HEK293T (cell line): Measurements from ENCODE around the gene KCNMA1.

Source experiments
- CTCF ChIA-PET: fragments of 350-600 bp; formaldehyde crosslinking; extraction: SDS; loops from one replicate; lab custom pipeline; 2021; ENCODE audit warnings: antibody characterized with exemption, inconsistent platforms; lab: Yijun Ruan, JAX
- POLR2A ChIA-PET: fragments of 350-600 bp; formaldehyde crosslinking; extraction: SDS; loops from one replicate; lab custom pipeline; 2020; ENCODE audit warnings: antibody characterized with exemption, inconsistent platforms; lab: Yijun Ruan, JAX
- DNase-seq: peaks from one replicate; pipeline ENCODE4 v3.0.0; 2012; ENCODE audit warnings: mixed read lengths; ENCODE audit errors: extremely low spot score
- ARNT ChIP-seq: fragments of 450-650 bp; IDR thresholded peaks from 2 replicates; pipeline ENCODE4 v1.6.1; 2017; ENCODE audit warnings: mild to moderate bottlenecking
- BHLHE40 ChIP-seq: fragments of 450-650 bp; IDR thresholded peaks from 2 replicates; pipeline ENCODE4 v1.6.1; 2016; ENCODE audit warnings: mild to moderate bottlenecking, moderate library complexity, borderline replicate concordance
- CTBP1 ChIP-seq: fragments of 450-650 bp; IDR thresholded peaks from 2 replicates; pipeline ENCODE4 v1.6.1; 2016; ENCODE audit warnings: borderline replicate concordance
- ELF4 ChIP-seq: fragments of 450-650 bp; IDR thresholded peaks from 2 replicates; pipeline ENCODE4 v1.6.1; 2017; ENCODE audit warnings: antibody characterized with exemption
- FOXA1 ChIP-seq: fragments of 450-650 bp; IDR thresholded peaks from 2 replicates; pipeline ENCODE4 v1.6.1; 2016; ENCODE audit warnings: mild to moderate bottlenecking
- FOXK2 ChIP-seq: fragments of 450-650 bp; IDR thresholded peaks from 2 replicates; pipeline ENCODE4 v1.6.1; 2016; ENCODE audit warnings: mild to moderate bottlenecking
- FOXM1 ChIP-seq: fragments of 450-650 bp; IDR thresholded peaks from 2 replicates; pipeline ENCODE4 v1.6.1; 2017; ENCODE audit warnings: mild to moderate bottlenecking, borderline replicate concordance
- HDGF ChIP-seq: fragments of 450-650 bp; IDR thresholded peaks from 2 replicates; pipeline ENCODE4 v1.6.1; 2017; ENCODE audit warnings: antibody characterized with exemption, borderline replicate concordance
- L3MBTL2 ChIP-seq: fragments of 450-650 bp; conservative IDR thresholded peaks from 2 replicates; pipeline ENCODE4 v1.6.1; 2016; ENCODE audit warnings: mild to moderate bottlenecking
- LEF1 ChIP-seq: fragments of 450-650 bp; IDR thresholded peaks from 2 replicates; pipeline ENCODE4 v1.6.1; 2017; ENCODE audit warnings: mild to moderate bottlenecking, borderline replicate concordance
- NFRKB ChIP-seq: fragments of 450-650 bp; IDR thresholded peaks from 2 replicates; pipeline ENCODE4 v1.6.1; 2016; ENCODE audit warnings: mild to moderate bottlenecking, moderate library complexity
- SP1 ChIP-seq: fragments of 450-650 bp; IDR thresholded peaks from 2 replicates; pipeline ENCODE4 v1.6.1; 2017
- SUZ12 ChIP-seq: fragments of 450-650 bp; IDR thresholded peaks from 2 replicates; pipeline ENCODE4 v1.6.1; 2016; ENCODE audit warnings: mild to moderate bottlenecking
- TARDBP ChIP-seq: fragments of 450-650 bp; IDR thresholded peaks from 2 replicates; pipeline ENCODE4 v1.6.1; 2016
- ZNF384 ChIP-seq: fragments of 450-650 bp; IDR thresholded peaks from 2 replicates; pipeline ENCODE4 v1.6.1; 2016
- TF ChIP-seq, protein P1 (sequence below): fragments of 450-650 bp; IDR thresholded peaks from 2 replicates; pipeline ENCODE4 v1.6.1; 2016

KCNMA1 gene

DNA sequence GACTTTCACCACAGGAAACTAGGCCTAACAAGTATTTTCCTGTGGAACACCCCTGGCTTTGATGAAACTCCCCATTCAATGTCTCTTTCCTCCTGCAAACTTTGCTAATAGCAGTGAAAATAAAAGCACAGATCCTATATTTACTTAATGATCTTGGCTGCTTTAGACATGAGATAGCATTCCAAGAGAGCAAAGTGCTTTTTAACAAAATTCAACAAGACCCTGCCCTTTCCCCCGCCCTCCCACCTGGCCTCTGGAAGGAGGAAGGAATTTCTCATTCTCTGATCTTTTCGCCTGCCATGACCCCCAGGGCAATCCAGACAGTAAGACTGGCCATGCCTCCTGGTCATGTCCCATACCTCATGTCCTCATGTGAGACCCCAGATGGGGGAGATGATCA, 185.7 kb downstream of the KCNMA1 start:
- TF ChIP-seq LEF1 (no peak), ELF4 (no peak), CTBP1 (no peak), SUZ12 (no peak), FOXA1 (no peak), NFRKB (no peak), FOXK2 (no peak), BHLHE40 (no peak), TARDBP (no peak), ARNT (no peak)
- TF ChIP-seq, protein P1, sequence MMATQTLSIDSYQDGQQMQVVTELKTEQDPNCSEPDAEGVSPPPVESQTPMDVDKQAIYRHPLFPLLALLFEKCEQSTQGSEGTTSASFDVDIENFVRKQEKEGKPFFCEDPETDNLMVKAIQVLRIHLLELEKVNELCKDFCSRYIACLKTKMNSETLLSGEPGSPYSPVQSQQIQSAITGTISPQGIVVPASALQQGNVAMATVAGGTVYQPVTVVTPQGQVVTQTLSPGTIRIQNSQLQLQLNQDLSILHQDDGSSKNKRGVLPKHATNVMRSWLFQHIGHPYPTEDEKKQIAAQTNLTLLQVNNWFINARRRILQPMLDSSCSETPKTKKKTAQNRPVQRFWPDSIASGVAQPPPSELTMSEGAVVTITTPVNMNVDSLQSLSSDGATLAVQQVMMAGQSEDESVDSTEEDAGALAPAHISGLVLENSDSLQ, result no peak
- POLR2A ChIA-PET, result no interaction called here
- DNase-seq, result no peak
- CTCF ChIA-PET, result interaction anchor here (0.9 kb wide), 1 partner anchor 68 kb away, joined by 3 read pairs; no protein-coding TSS in a partner anchor

DNA sequence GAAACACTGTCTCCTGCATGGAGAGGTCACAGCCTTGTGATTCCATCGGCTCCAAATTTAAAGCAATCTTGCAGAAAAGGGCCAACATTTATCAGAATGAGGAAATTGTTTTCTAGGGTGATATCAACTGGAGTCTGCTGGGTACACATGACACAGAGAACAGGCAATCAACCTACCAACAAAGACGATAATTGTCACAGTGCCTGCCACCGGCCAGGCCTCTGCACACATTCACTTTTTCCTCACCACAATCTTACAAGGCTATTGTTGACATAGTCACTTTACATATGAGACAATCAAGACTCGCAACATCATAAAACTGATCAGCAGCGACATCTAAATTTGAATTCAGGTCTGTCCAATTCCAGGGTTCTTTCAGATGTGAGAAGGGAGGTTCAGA, 189.4 kb downstream of the KCNMA1 start:
- POLR2A ChIA-PET, result no interaction called here
- CTCF ChIA-PET, result no interaction called here
- no peak for DNase-seq

DNA sequence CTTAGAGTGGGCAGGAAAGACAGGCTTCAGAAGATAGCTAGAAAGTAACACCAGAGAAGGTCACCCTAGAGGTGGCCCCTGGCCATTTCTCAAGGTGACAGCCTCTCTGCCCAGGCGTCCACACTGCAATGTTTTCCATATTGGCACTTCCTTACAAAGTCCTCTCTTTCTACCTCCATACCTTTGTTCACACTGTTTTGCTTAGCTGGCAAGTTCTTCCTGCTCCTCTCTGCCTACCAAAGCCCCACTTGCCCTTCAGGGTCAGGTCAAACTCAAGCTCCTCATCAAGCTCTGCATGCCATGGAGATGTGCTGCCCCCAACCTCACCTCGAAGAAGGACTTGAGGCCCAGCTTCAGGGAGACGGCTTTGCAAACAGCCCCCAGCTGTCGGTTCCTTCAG, 190.9 kb downstream of the KCNMA1 start:
- ChIA-PET POLR2A (no interaction called here), CTCF (interaction anchor here (1.1 kb wide), 1 partner anchor 18 kb away, joined by 5 read pairs; no protein-coding TSS in a partner anchor)
- TF ChIP-seq FOXA1 (no peak), BHLHE40 (no peak), TARDBP (no peak), ELF4 (no peak), NFRKB (no peak), FOXM1 (no peak), ARNT (no peak), FOXK2 (no peak), ZNF384 (no peak), LEF1 (no peak), HDGF (no peak), L3MBTL2 (no peak), SUZ12 (no peak), SP1 (no peak), CTBP1 (no peak)
- TF ChIP-seq, protein P1, result no peak
- DNase-seq, result no peak

More for the DNA sequence above, 189.4 kb downstream of the KCNMA1 start:
- no peak for TF ChIP-seq HDGF
- TF ChIP-seq, protein P1, result no peak
- no peak for TF ChIP-seq ZNF384
- no peak for TF ChIP-seq TARDBP
- no peak for TF ChIP-seq FOXM1
- TF ChIP-seq ELF4, result no peak
- TF ChIP-seq SP1, result no peak
- no peak for TF ChIP-seq LEF1
- TF ChIP-seq ARNT, result no peak
- no peak for TF ChIP-seq L3MBTL2
- no peak for TF ChIP-seq NFRKB
- TF ChIP-seq FOXA1, result no peak
- TF ChIP-seq SUZ12, result no peak
- no peak for TF ChIP-seq CTBP1
- no peak for TF ChIP-seq BHLHE40

DNA sequence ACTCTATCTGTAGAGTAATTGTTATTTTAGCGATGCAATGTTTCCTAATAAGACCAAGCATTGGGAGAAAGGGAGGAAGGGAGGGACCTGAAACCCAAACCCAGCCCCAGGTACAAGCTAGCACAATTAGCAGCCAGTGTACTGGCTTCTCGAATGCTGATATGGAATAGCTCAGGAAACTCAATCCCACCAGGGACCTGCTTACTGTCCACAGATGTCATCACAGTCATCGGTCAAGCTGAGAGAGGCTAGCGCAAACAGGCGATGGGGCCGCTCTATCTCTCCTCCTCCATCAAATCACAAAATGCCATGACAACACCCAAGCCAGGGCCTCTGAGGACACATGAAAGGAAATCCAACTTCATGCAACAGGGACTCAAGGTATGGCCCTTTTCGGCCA, 192.1 kb downstream of the KCNMA1 start:
- TF ChIP-seq CTBP1, result no peak
- TF ChIP-seq ARNT, result no peak
- TF ChIP-seq, protein P1, result no peak
- no peak for TF ChIP-seq FOXM1
- TF ChIP-seq NFRKB, result no peak
- no peak for TF ChIP-seq TARDBP
- TF ChIP-seq L3MBTL2, result no peak
- TF ChIP-seq ZNF384, result no peak
- no peak for TF ChIP-seq LEF1
- no peak for TF ChIP-seq SP1
- TF ChIP-seq SUZ12, result no peak
- no peak for TF ChIP-seq FOXA1
- TF ChIP-seq BHLHE40, result no peak
- TF ChIP-seq ELF4, result no peak
- TF ChIP-seq HDGF, result no peak
- ChIA-PET CTCF (no interaction called here), POLR2A (no interaction called here)
- no peak for DNase-seq

DNA sequence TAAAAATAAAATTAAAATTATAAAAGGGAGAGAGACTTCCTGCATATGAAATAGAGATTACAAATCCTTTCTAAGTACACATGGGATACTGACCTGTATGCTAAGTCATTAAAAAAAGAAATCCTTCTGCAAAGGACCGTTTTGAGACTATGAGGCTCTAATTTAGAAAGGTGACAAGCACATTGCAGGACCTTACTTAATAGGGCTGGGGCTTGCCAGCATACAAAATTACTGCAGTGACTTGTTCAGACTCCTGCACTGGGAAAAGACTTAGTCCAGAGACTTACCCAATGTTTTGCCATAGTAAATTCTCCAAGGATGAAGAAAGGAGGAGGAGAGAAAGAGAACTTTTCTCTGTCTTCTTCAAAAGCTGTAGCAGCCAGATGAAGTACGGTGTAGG, 193.6 kb downstream of the KCNMA1 start:
- DNase-seq, result no peak
- ChIA-PET POLR2A (no interaction called here), CTCF (interaction anchor here (0.7 kb wide), 1 partner anchor 24 kb away, joined by 5 read pairs; no protein-coding TSS in a partner anchor)
- TF ChIP-seq L3MBTL2 (no peak), FOXM1 (no peak), FOXA1 (no peak), ZNF384 (no peak), SUZ12 (no peak), BHLHE40 (no peak), CTBP1 (no peak), TARDBP (no peak), NFRKB (no peak), ARNT (no peak)
- TF ChIP-seq, protein P1, result no peak
